ENCODE results near the gene USP4.

DNA sequence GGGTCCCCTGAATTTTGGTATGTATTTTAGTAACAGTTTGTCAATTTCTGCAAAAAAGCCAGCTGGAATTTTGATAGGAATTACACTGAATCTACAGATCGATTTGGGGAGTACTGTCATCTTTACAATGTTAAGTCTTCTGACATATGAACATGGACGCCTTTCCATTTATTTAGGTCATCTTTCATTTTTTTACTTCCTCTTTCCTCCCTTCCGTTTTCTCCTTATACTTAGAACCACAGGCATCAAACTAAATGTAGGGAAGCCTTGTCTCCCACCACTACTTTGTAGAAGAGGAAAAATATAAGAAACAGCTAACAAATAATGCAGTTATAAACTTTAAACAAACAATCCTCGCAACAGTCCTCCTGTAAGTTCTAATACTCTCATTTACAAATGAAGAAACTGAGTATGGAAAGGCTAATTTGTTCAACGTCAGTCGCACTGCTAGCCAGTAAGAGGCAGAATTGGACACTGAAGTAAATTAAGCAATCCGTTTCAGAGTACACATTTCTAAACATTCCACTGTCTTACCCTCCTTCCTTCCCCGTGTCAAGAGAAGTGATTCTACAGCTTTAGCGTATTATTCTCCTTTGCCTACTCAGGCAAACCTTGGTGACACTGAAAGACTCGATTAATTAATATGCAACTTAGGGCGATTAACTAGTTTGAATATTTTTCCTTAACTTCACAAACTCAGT is 46.4 kb upstream of the USP4 start:
- TF ChIP-seq, protein P1, sequence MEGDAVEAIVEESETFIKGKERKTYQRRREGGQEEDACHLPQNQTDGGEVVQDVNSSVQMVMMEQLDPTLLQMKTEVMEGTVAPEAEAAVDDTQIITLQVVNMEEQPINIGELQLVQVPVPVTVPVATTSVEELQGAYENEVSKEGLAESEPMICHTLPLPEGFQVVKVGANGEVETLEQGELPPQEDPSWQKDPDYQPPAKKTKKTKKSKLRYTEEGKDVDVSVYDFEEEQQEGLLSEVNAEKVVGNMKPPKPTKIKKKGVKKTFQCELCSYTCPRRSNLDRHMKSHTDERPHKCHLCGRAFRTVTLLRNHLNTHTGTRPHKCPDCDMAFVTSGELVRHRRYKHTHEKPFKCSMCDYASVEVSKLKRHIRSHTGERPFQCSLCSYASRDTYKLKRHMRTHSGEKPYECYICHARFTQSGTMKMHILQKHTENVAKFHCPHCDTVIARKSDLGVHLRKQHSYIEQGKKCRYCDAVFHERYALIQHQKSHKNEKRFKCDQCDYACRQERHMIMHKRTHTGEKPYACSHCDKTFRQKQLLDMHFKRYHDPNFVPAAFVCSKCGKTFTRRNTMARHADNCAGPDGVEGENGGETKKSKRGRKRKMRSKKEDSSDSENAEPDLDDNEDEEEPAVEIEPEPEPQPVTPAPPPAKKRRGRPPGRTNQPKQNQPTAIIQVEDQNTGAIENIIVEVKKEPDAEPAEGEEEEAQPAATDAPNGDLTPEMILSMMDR (IDR thresholded peaks at IDR 0.05 in 2 of 3, conservative IDR thresholded peaks at IDR 0.05 in 1 of 3; ENCODE audit: borderline replicate concordance in 1 of 3, insufficient read depth in 1 of 3, low read depth in 2 of 3, low read length in 2 of 3), result no peak
- TF ChIP-seq EZH2 (IDR thresholded peaks at IDR 0.05) (no peak), ZBTB33 (IDR thresholded peaks at IDR 0.05; ENCODE audit: extremely low read depth, insufficient replicate concordance, low read length) (no peak), SIN3A (IDR thresholded peaks at IDR 0.05; ENCODE audit: low read depth) (no peak), POLR2A (IDR thresholded peaks at IDR 0.05; ENCODE audit: borderline replicate concordance, extremely low read depth, insufficient read depth, insufficient read length) (no peak), SP1 (IDR thresholded peaks at IDR 0.05; ENCODE audit: low read depth) (no peak), ZNF274 (IDR thresholded peaks at IDR 0.05; ENCODE audit: low read depth, low read length) (no peak), JUND (IDR thresholded peaks at IDR 0.05) (no peak), EZH2phosphoT487 (IDR thresholded peaks at IDR 0.05; ENCODE audit: borderline replicate concordance) (no peak), CEBPB (IDR thresholded peaks at IDR 0.05; ENCODE audit: low read depth) (no peak), SRF (IDR thresholded peaks at IDR 0.05; ENCODE audit: low read depth) (no peak)
- TF ChIP-seq, protein P2, sequence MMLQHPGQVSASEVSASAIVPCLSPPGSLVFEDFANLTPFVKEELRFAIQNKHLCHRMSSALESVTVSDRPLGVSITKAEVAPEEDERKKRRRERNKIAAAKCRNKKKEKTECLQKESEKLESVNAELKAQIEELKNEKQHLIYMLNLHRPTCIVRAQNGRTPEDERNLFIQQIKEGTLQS (IDR thresholded peaks at IDR 0.05), result no peak
